ENCODE results near the gene XPR1.
A peak's percentile ranks its signal among the peaks of the same experiment; 100 is the strongest.

The XPR1 gene

DNA sequence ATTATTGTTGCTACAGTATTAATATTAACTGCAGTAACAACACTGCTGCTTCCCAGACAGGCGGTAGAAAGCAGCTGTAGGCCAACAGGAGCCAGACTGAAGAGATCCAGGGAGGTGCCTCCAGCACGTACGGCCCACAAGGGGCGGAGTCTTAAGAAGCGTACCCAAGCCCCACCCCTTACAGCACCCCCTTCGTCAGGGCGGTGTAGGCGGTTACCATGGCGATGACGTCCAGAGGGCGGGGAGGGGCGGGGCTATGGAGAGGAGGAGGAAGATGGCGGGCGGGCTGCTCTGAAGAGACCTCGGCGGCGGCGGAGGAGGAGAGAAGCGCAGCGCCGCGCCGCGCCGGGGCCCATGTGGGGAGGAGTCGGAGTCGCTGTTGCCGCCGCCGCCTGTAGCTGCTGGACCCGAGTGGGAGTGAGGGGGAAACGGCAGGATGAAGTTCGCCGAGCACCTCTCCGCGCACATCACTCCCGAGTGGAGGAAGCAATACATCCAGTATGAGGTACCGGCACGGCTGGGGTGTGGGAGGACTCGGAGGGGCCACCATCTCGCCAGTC lies at the start of gene XPR1:
XPR1 (plus strand) TSS at position 257 of the 560 bp plus-strand sequence; CDS start at position 437, 180 bp downstream.
- no peaks in the 10 kb centered on the region for H3K27me3 ChIP-seq (ENCODE audit: control insufficient read depth in 1 of 2, insufficient read depth in 2 of 2, low read length in 2 of 2)
- H3K4me3 ChIP-seq (ENCODE audit: low read length in 2 of 2) = peak within 1 kb of the TSS; percentile 63 to 89
- H3K9ac ChIP-seq (ENCODE audit: low read length in 2 of 2) = peak within 1 kb of the TSS; percentile 80 to 84
- no peaks in the 10 kb centered on the region for H3K9me3 ChIP-seq (ENCODE audit: control insufficient read depth in 2 of 2, low read length in 2 of 2)
- no peaks in the 10 kb centered on the region for H3K36me3 ChIP-seq (ENCODE audit: control insufficient read depth in 2 of 2, insufficient read depth in 2 of 2, low read length in 2 of 2)
- H3K4me1 ChIP-seq (ENCODE audit: control insufficient read depth, insufficient read depth, low read length) = no peaks in the 10 kb centered on the region
- H3K27ac ChIP-seq (ENCODE audit: low read length) = peak within 1 kb of the TSS; percentile 77

DNA sequence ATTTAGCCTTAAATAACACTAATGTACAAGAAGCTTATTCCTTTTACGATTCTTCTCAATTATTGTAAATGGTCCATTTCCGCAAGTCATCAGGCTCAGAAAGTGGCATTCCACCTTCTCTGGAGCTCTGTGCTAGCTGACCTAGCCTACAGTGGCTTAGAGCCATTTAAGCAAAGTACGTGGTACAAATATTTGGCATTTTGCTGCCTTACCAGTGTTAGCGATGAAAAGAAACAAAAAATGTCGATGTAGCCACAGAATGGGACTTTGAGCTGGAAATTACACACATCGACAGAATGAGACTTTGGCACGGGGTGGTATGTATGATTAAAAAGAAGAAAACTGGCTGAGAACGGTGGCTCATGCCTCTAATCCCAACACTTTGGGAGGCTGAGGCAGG lies 47.0 kb upstream of the XPR1 start:
- no peaks in the 10 kb centered on the region for H3K4me1 ChIP-seq (ENCODE audit: control insufficient read depth, insufficient read depth, low read length)
- no peak overlapping the region for H3K9ac ChIP-seq (ENCODE audit: low read length in 2 of 2)
- H3K27ac ChIP-seq (ENCODE audit: low read length) = no peak overlapping the region
- H3K27me3 ChIP-seq (ENCODE audit: control insufficient read depth in 1 of 2, insufficient read depth in 2 of 2, low read length in 2 of 2) = no peaks in the 10 kb centered on the region
- H3K4me3 ChIP-seq (ENCODE audit: low read length in 2 of 2) = no peak overlapping the region
- H3K9me3 ChIP-seq (ENCODE audit: control insufficient read depth in 2 of 2, low read length in 2 of 2) = no peaks in the 10 kb centered on the region
- H3K36me3 ChIP-seq (ENCODE audit: control insufficient read depth in 2 of 2, insufficient read depth in 2 of 2, low read length in 2 of 2) = no peaks in the 10 kb centered on the region

- no peaks in the 10 kb centered on the region for H3K27me3 ChIP-seq (ENCODE audit: control insufficient read depth in 1 of 2, insufficient read depth in 2 of 2, low read length in 2 of 2)
- no peaks in the 10 kb centered on the region for H3K4me1 ChIP-seq (ENCODE audit: control insufficient read depth, insufficient read depth, low read length)
- H3K4me3 ChIP-seq (ENCODE audit: low read length in 2 of 2) = no peak overlapping the region
- H3K36me3 ChIP-seq (ENCODE audit: control insufficient read depth in 2 of 2, insufficient read depth in 2 of 2, low read length in 2 of 2) = no peaks in the 10 kb centered on the region
- no peak overlapping the region for H3K9ac ChIP-seq (ENCODE audit: low read length in 2 of 2)
- no peak overlapping the region for H3K27ac ChIP-seq (ENCODE audit: low read length)
- H3K9me3 ChIP-seq (ENCODE audit: control insufficient read depth in 2 of 2, low read length in 2 of 2) = no peaks in the 10 kb centered on the region
Observed at GRCh38 chr1:180585994-180586359, 45.8 kb upstream of the XPR1 start.

DNA sequence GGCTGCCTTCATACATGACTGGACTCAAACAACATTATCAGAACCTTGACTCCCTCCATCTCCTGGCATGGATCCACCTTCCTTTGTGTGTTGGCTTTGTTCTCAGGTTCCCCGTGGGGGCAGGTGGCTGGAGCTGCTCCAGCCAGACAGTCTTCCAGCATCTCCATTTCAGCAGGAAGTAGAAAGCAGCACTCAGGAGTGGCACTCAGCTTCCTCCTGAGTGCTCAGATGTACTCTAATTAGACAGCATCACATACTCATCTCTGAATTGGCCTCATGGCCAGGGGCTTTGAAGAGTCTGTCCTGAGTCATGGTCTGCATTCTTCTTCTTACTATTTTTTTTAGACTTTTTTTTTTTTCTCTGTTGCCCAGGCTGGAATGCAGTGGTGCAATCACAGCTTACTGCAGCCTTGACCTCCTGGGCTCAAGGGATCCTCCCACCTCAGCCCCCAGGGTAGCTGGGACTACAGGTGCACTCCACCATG lies 45.1 kb upstream of the XPR1 start:
- Histone ChIP-seq H3K36me3 (ENCODE audit: control insufficient read depth in 2 of 2, insufficient read depth in 2 of 2, low read length in 2 of 2) (no peaks in the 10 kb centered on the region), H3K27ac (ENCODE audit: low read length) (no peak overlapping the region), H3K4me1 (ENCODE audit: control insufficient read depth, insufficient read depth, low read length) (no peaks in the 10 kb centered on the region), H3K9ac (ENCODE audit: low read length in 2 of 2) (no peak overlapping the region), H3K4me3 (ENCODE audit: low read length in 2 of 2) (no peak overlapping the region), H3K9me3 (ENCODE audit: control insufficient read depth in 2 of 2, low read length in 2 of 2) (no peaks in the 10 kb centered on the region), H3K27me3 (ENCODE audit: control insufficient read depth in 1 of 2, insufficient read depth in 2 of 2, low read length in 2 of 2) (no peaks in the 10 kb centered on the region)

DNA sequence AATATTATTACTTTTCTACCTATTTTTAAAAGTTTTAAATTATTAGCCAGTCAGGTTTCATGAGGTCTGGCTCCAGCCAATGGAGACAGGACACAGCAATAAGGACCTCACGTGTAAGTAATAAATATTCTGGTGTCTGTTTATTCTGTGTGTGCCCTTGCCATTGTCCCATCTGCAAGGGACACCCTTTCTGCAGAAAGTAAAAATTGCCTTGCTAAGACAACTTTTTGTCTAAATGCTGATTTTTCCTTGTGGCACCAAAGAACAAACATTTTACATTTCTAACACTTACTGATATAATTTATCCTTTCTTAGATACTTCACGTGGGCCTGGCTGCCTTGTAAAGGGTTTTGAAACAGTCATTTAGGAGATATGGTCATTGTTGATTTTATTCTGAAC lies 43.7 kb upstream of the XPR1 start:
- Histone ChIP-seq H3K27ac (ENCODE audit: low read length) (no peak overlapping the region), H3K36me3 (ENCODE audit: control insufficient read depth in 2 of 2, insufficient read depth in 2 of 2, low read length in 2 of 2) (no peaks in the 10 kb centered on the region), H3K4me1 (ENCODE audit: control insufficient read depth, insufficient read depth, low read length) (no peaks in the 10 kb centered on the region), H3K27me3 (ENCODE audit: control insufficient read depth in 1 of 2, insufficient read depth in 2 of 2, low read length in 2 of 2) (no peaks in the 10 kb centered on the region), H3K4me3 (ENCODE audit: low read length in 2 of 2) (no peak overlapping the region), H3K9me3 (ENCODE audit: control insufficient read depth in 2 of 2, low read length in 2 of 2) (no peaks in the 10 kb centered on the region), H3K9ac (ENCODE audit: low read length in 2 of 2) (no peak overlapping the region)

DNA sequence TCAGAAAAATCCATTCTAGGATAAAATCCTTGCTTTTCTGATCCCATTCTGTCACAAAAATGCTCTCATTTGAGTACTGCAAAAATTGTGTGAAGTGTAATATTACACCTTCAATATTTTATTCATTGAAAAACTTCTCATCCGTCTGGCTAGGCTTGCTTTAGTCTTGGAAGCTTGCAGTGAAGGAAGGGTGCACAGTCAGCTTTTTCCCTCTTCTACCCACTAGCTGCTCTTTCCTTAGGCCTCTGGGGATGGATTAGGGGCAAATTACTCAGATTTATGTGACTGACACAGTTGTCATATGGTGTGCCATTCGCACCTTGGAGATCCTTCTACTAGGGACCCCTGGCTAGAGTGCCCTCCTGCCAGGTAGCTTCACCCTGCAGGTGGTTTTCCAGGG lies 40.9 kb upstream of the XPR1 start:
- Histone ChIP-seq H3K36me3 (ENCODE audit: control insufficient read depth in 2 of 2, insufficient read depth in 2 of 2, low read length in 2 of 2) (no peaks in the 10 kb centered on the region), H3K4me3 (ENCODE audit: low read length in 2 of 2) (no peak overlapping the region), H3K9ac (ENCODE audit: low read length in 2 of 2) (no peak overlapping the region), H3K4me1 (ENCODE audit: control insufficient read depth, insufficient read depth, low read length) (no peaks in the 10 kb centered on the region), H3K9me3 (ENCODE audit: control insufficient read depth in 2 of 2, low read length in 2 of 2) (no peaks in the 10 kb centered on the region), H3K27ac (ENCODE audit: low read length) (no peak overlapping the region), H3K27me3 (ENCODE audit: control insufficient read depth in 1 of 2, insufficient read depth in 2 of 2, low read length in 2 of 2) (no peaks in the 10 kb centered on the region)

DNA sequence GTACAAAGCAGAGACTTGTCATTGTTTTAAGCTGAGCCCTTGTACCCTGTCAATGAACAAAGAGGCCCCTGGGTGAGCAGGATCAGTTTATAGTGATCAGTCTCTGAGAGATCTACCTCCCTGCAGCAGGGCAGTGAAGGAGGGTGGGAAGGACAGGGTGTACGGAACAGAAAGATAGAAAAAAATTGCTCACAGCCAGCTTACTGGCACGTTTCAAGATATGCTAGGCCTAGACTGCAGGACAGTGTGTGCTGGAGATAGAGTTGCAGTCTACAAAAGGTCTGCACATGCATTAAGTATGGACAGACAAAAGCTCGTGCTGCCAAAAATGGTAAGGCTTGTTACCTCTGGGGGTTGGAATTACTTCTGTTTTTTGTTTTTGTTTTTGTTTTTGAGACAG lies 38.4 kb upstream of the XPR1 start:
- Histone ChIP-seq H3K36me3 (ENCODE audit: control insufficient read depth in 2 of 2, insufficient read depth in 2 of 2, low read length in 2 of 2) (no peaks in the 10 kb centered on the region), H3K4me3 (ENCODE audit: low read length in 2 of 2) (no peak overlapping the region), H3K27ac (ENCODE audit: low read length) (no peak overlapping the region), H3K9me3 (ENCODE audit: control insufficient read depth in 2 of 2, low read length in 2 of 2) (no peaks in the 10 kb centered on the region), H3K4me1 (ENCODE audit: control insufficient read depth, insufficient read depth, low read length) (no peaks in the 10 kb centered on the region), H3K27me3 (ENCODE audit: control insufficient read depth in 1 of 2, insufficient read depth in 2 of 2, low read length in 2 of 2) (no peaks in the 10 kb centered on the region), H3K9ac (ENCODE audit: low read length in 2 of 2) (no peak overlapping the region)

DNA sequence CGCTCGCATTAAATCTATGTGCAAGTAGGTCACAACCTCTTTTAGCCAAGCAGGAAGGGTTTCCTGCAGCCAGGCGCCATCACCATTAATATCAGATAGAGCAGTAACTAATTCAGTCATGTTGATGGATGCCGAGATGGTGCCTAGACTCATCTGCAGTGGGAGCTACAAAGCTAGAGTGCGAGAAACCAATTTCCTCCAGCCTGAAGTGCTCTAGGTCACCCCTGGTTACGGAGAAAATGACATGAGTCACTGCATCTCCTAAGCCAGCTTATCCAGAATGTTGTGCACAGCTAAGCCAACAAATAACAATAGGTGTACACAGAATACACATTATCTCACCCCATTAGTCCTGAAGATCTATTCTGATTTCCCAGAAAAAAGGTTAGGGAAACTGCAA lies 37.1 kb upstream of the XPR1 start:
- H3K27ac ChIP-seq (ENCODE audit: low read length) = no peak overlapping the region
- H3K9ac ChIP-seq (ENCODE audit: low read length in 2 of 2) = no peak overlapping the region
- H3K36me3 ChIP-seq (ENCODE audit: control insufficient read depth in 2 of 2, insufficient read depth in 2 of 2, low read length in 2 of 2) = no peaks in the 10 kb centered on the region
- H3K4me1 ChIP-seq (ENCODE audit: control insufficient read depth, insufficient read depth, low read length) = no peaks in the 10 kb centered on the region
- no peaks in the 10 kb centered on the region for H3K27me3 ChIP-seq (ENCODE audit: control insufficient read depth in 1 of 2, insufficient read depth in 2 of 2, low read length in 2 of 2)
- no peaks in the 10 kb centered on the region for H3K9me3 ChIP-seq (ENCODE audit: control insufficient read depth in 2 of 2, low read length in 2 of 2)
- H3K4me3 ChIP-seq (ENCODE audit: low read length in 2 of 2) = no peak overlapping the region

DNA sequence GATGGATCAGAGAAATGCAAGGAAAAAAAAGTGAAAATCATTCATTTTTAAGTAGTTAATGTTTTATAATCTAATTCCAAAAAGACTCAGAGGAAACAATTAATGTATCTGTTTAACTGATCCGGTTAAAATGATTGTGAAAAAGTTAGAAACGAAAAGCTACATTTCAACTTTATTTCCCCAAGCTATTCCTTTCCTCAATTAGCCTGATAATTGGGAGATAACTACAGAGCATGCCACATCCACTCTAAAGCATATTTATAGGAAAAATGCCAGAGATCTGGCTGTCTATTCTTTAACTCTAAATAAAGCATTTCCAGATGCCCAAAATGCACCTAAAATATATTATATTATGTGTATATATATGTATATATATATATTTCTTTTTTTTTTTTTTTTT lies 35.9 kb upstream of the XPR1 start:
- no peak overlapping the region for H3K27ac ChIP-seq (ENCODE audit: low read length)
- H3K36me3 ChIP-seq (ENCODE audit: control insufficient read depth in 2 of 2, insufficient read depth in 2 of 2, low read length in 2 of 2) = no peaks in the 10 kb centered on the region
- no peak overlapping the region for H3K9ac ChIP-seq (ENCODE audit: low read length in 2 of 2)
- H3K4me3 ChIP-seq (ENCODE audit: low read length in 2 of 2) = no peak overlapping the region
- H3K4me1 ChIP-seq (ENCODE audit: control insufficient read depth, insufficient read depth, low read length) = no peaks in the 10 kb centered on the region
- H3K27me3 ChIP-seq (ENCODE audit: control insufficient read depth in 1 of 2, insufficient read depth in 2 of 2, low read length in 2 of 2) = no peaks in the 10 kb centered on the region
- no peaks in the 10 kb centered on the region for H3K9me3 ChIP-seq (ENCODE audit: control insufficient read depth in 2 of 2, low read length in 2 of 2)

- no peaks in the 10 kb centered on the region for H3K36me3 ChIP-seq (ENCODE audit: control insufficient read depth in 2 of 2, insufficient read depth in 2 of 2, low read length in 2 of 2)
- H3K4me3 ChIP-seq (ENCODE audit: low read length in 2 of 2) = no peak overlapping the region
- H3K27ac ChIP-seq (ENCODE audit: low read length) = no peak overlapping the region
- H3K4me1 ChIP-seq (ENCODE audit: control insufficient read depth, insufficient read depth, low read length) = no peaks in the 10 kb centered on the region
- H3K27me3 ChIP-seq (ENCODE audit: control insufficient read depth in 1 of 2, insufficient read depth in 2 of 2, low read length in 2 of 2) = no peaks in the 10 kb centered on the region
- no peaks in the 10 kb centered on the region for H3K9me3 ChIP-seq (ENCODE audit: control insufficient read depth in 2 of 2, low read length in 2 of 2)
- H3K9ac ChIP-seq (ENCODE audit: low read length in 2 of 2) = no peak overlapping the region
Observed at GRCh38 chr1:180597520-180597919, 34.3 kb upstream of the XPR1 start.

DNA sequence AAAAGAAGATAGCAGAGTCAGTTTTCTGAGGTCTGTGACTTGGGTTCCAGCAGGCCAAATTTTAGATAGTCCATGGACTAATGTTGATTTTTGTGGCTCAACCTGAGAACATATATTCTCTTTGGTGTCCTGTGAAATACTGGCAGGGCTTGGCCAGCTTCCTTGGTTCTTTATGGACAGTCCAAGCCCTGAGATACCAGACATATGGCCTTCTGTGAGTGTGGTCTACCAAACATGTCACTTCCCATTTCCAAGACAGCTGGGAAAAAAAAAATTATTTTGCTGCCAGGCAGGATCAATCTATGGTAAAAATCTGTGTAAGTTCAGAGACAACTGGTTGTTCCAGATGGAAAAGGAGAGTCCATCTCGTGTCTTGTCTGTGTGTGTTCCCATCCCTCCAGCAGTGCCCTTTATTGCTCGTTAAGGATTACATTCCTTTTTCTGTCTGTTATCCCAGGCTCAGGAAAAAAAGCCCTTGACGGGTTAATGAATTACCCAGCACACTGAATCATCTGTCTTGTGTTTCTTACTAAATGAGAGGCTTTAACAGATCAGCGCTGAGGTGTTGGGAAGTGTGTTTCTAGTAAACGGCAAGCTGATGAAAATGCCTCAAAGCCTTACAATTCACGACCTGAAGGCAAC lies 33.4 kb upstream of the XPR1 start:
- no peaks in the 10 kb centered on the region for H3K4me1 ChIP-seq (ENCODE audit: control insufficient read depth, insufficient read depth, low read length)
- no peaks in the 10 kb centered on the region for H3K36me3 ChIP-seq (ENCODE audit: control insufficient read depth in 2 of 2, insufficient read depth in 2 of 2, low read length in 2 of 2)
- H3K9me3 ChIP-seq (ENCODE audit: control insufficient read depth in 2 of 2, low read length in 2 of 2) = no peaks in the 10 kb centered on the region
- H3K9ac ChIP-seq (ENCODE audit: low read length in 2 of 2) = no peak overlapping the region
- no peak overlapping the region for H3K27ac ChIP-seq (ENCODE audit: low read length)
- no peaks in the 10 kb centered on the region for H3K27me3 ChIP-seq (ENCODE audit: control insufficient read depth in 1 of 2, insufficient read depth in 2 of 2, low read length in 2 of 2)
- H3K4me3 ChIP-seq (ENCODE audit: low read length in 2 of 2) = no peak overlapping the region
